K562 treated with DMSO at 1 percent for 12 hours (cell line): ENCODE data around the gene GATA5. TPM values are rescaled to one million over a fixed set of nuclear protein-coding genes. Genes with fewer than 3 reads are reported as not detected.

Experiments
- total RNA-seq: library from RNA; unstranded; fragments of 300-600 nt; gene quantifications from 2 replicates; pipeline ENCODE4 v1.2.3, GENCODE V29; 2022; ENCODE audit not compliant: insufficient read depth

Gene GATA5
- total RNA-seq: 0.31 and 1.1 TPM in 2 replicates

GRCh38 chr20:62475772-62476055 lies at the start of gene GATA5:
TSS of gene GATA5 (minus strand) at chr20:62475995. CDS start at chr20:62475521, 474 bp downstream.

GRCh38 chr20:62427172-62428001 lies 48.4 kb downstream of the GATA5 start, which contains the start of gene RBBP8NL:
TSS of gene RBBP8NL (minus strand) at chr20:62427539. CDS start at chr20:62419647, 7,892 bp downstream.

Other genes with a start within 250 kb of the GATA5 start
- gene OSBPL2, start 237.5 kb downstream of the GATA5 start, total RNA-seq: 10.9 and 26.4 TPM in 2 replicates
- gene ADRM1, start 173.0 kb downstream of the GATA5 start, total RNA-seq: 163 and 209 TPM in 2 replicates
- 31.7 and 36.7 TPM in 2 replicates for gene LAMA5, start 108.7 kb downstream of the GATA5 start, total RNA-seq
- 6,686 and 11,238 TPM in 2 replicates for gene RPS21, start 88.9 kb downstream of the GATA5 start, total RNA-seq
- 6.3 and 12.4 TPM in 2 replicates for gene CABLES2, start 68.7 kb downstream of the GATA5 start, total RNA-seq
- gene RBBP8NL, start 48.5 kb downstream of the GATA5 start, total RNA-seq: not detected in 2 replicates
- gene SLCO4A1, start 166.5 kb upstream of the GATA5 start, total RNA-seq: 0.60 and 2.0 TPM in 2 replicates
- gene NTSR1, start 232.8 kb upstream of the GATA5 start, total RNA-seq: not detected in 2 replicates